SU-DHL-6 (cell line): ENCODE measurements around the gene TCF12.

Source experiments
- H2AFZ ChIP-seq: fragments of 200-600 bp; sonication (generic); 2 replicates; pipeline ENCODE4 v1.6.1; 2014; ENCODE audit warnings: low read depth, mild to moderate bottlenecking, moderate library complexity, mixed read lengths, antibody characterized with exemption, low read length; ENCODE audit not compliant: severe bottlenecking
- H3F3A ChIP-seq: fragments of 200-600 bp; shearing (Covaris generic); 2 replicates; pipeline ENCODE4 v1.6.0; 2016; ENCODE audit warnings: antibody characterized with exemption, mild to moderate bottlenecking; ENCODE audit not compliant: insufficient read depth
- H3K27ac ChIP-seq: fragments of 200-600 bp; sonication (generic); 2 replicates; pipeline ENCODE4 v1.5.1; 2016; ENCODE audit warnings: low read depth, mild to moderate bottlenecking, low read length, moderate library complexity, mixed read lengths
- H3K27me3 ChIP-seq: fragments of 200-600 bp; sonication (generic), shearing (Covaris generic); 2 replicates; pipeline ENCODE4 v1.6.0; 2014; ENCODE audit warnings: mild to moderate bottlenecking, low read length
- H3K36me3 ChIP-seq: fragments of 200-600 bp; sonication (generic); 2 replicates; pipeline ENCODE4 v1.6.1; 2014; ENCODE audit warnings: mild to moderate bottlenecking, low read length, mixed read lengths
- H3K4me2 ChIP-seq: fragments of 300-600, 200-600 bp; shearing (Covaris generic), sonication (generic); 2 replicates; pipeline ENCODE4 v1.6.0; 2014; ENCODE audit warnings: low read length, low read depth, mild to moderate bottlenecking; ENCODE audit not compliant: poor library complexity, severe bottlenecking
- H3K4me3 ChIP-seq: fragments of 200-600 bp; sonication (generic); 2 replicates; pipeline ENCODE4 v1.5.1; 2014; ENCODE audit warnings: antibody characterized with exemption, low read length, mild to moderate bottlenecking, mixed read lengths; ENCODE audit not compliant: insufficient read depth, poor library complexity, severe bottlenecking
- H3K79me2 ChIP-seq: fragments of 200-600 bp; sonication (generic); 2 replicates; pipeline ENCODE4 v1.6.1; 2014; ENCODE audit warnings: mild to moderate bottlenecking, low read length, moderate library complexity; ENCODE audit not compliant: insufficient read depth
- H3K9ac ChIP-seq: fragments of 200-600 bp; sonication (generic); 2 replicates; pipeline ENCODE4 v1.7.0; 2014; ENCODE audit warnings: mild to moderate bottlenecking, low read length
- H3K9me2 ChIP-seq: fragments of 200-600 bp; sonication (generic); replicated peaks from 2 replicates; pipeline ENCODE4 v1.6.1; 2014; ENCODE audit warnings: low read length; ENCODE audit not compliant: insufficient read depth
- H3K9me3 ChIP-seq: fragments of 200-600 bp; sonication (generic); 2 replicates; pipeline ENCODE4 v1.6.1; 2014; ENCODE audit warnings: low read length, mixed read lengths; ENCODE audit not compliant: insufficient read depth
- H4K20me1 ChIP-seq: fragments of 200-600 bp; sonication (generic); 2 replicates; pipeline ENCODE4 v1.6.1; 2014; ENCODE audit warnings: low read depth, mild to moderate bottlenecking, antibody characterized with exemption, low read length, moderate library complexity, mixed read lengths
- EZH2phosphoT487 ChIP-seq: fragments of 200-600 bp; sonication (generic), shearing (Covaris generic); conservative IDR thresholded peaks from 2 replicates; pipeline ENCODE4 v1.6.1; 2018; ENCODE audit warnings: mild to moderate bottlenecking, antibody characterized with exemption, low read length, moderate library complexity, mixed read lengths
- TF ChIP-seq, protein P1 (sequence below): fragments of 200-600 bp; sonication (generic); IDR thresholded peaks from one replicate; pipeline ENCODE4 v1.5.1; 2017; ENCODE audit warnings: antibody characterized with exemption, mild to moderate bottlenecking, low read length, moderate library complexity; ENCODE audit not compliant: insufficient read depth, poor library complexity, severe bottlenecking

TCF12 gene

DNA sequence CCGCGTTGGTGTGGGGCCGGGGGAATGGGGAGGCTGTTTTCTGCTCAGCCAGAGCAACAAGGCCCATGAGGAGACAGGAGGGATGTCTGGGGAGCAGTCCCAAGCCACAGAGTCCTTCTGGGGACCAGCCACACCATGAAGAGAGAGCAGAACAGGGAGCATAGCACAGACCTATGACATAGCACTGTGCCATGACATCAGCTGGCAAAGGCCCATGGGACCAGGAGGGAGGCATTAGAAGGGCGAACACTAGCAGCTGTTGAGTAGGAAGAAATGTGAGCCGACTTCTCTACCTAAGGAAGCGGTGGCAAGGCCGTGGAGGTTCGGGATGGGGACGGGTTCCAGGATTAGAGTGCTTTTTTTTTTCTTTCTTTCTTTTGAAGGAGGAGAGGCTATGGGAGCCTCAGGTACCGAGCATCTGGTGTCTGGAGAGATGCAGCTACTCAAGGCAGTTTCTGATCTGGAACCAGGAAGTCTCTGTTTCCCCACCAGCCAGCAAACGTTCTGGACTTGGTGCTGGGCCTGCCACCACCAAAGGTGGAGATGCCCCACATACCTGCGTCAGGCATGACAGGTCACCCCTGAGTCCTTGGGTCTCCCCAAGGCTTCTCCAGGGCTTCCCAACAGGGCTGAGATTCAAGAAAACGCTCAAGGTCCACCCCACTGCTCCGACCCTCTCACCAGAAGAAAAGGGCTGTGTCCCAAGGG, 380.6 kb downstream of the TCF12 start:
- H3F3A ChIP-seq: 0 out of 2 replicates have a peak, but pooled peaks cover 3% of the 10 kb centered on the region
- peak overlapping the region; percentile 85 for H3K27ac ChIP-seq
- TF ChIP-seq, protein P1, sequence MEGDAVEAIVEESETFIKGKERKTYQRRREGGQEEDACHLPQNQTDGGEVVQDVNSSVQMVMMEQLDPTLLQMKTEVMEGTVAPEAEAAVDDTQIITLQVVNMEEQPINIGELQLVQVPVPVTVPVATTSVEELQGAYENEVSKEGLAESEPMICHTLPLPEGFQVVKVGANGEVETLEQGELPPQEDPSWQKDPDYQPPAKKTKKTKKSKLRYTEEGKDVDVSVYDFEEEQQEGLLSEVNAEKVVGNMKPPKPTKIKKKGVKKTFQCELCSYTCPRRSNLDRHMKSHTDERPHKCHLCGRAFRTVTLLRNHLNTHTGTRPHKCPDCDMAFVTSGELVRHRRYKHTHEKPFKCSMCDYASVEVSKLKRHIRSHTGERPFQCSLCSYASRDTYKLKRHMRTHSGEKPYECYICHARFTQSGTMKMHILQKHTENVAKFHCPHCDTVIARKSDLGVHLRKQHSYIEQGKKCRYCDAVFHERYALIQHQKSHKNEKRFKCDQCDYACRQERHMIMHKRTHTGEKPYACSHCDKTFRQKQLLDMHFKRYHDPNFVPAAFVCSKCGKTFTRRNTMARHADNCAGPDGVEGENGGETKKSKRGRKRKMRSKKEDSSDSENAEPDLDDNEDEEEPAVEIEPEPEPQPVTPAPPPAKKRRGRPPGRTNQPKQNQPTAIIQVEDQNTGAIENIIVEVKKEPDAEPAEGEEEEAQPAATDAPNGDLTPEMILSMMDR: no peak
- TF ChIP-seq EZH2phosphoT487: no peak
- H3K36me3 ChIP-seq: no peaks in the 10 kb centered on the region
- no peaks in the 10 kb centered on the region for H4K20me1 ChIP-seq
- no peaks in the 10 kb centered on the region for H3K9me2 ChIP-seq
- H3K4me3 ChIP-seq: no peak overlapping the region
- H2AFZ ChIP-seq: peak overlapping the region; percentile 87
- peak overlapping the region; percentile 88 for H3K4me2 ChIP-seq
- H3K9ac ChIP-seq: peak overlapping the region; percentile 73
- no peaks in the 10 kb centered on the region for H3K27me3 ChIP-seq
- peaks cover 33% of the 10 kb centered on the region for H3K79me2 ChIP-seq
- H3K9me3 ChIP-seq: no peaks in the 10 kb centered on the region

- H3F3A ChIP-seq: 0 out of 2 replicates have a peak, but pooled peaks cover 5% of the 10 kb centered on the region
- H3K4me2 ChIP-seq: peak overlapping the region; percentile 88
- no peaks in the 10 kb centered on the region for H3K9me3 ChIP-seq
- H3K4me3 ChIP-seq: peak overlapping the region; percentile 85
- H3K79me2 ChIP-seq: peaks cover 39% of the 10 kb centered on the region
- H3K9ac ChIP-seq: peak overlapping the region; percentile 73
- no peak overlapping the region for H2AFZ ChIP-seq
- no peaks in the 10 kb centered on the region for H3K9me2 ChIP-seq
- H3K36me3 ChIP-seq: no peaks in the 10 kb centered on the region
- peak overlapping the region; percentile 85 for H3K27ac ChIP-seq
- H4K20me1 ChIP-seq: no peaks in the 10 kb centered on the region
- TF ChIP-seq, protein P1: no peak
- TF ChIP-seq EZH2phosphoT487: no peak
- no peaks in the 10 kb centered on the region for H3K27me3 ChIP-seq
Measured at GRCh38 chr15:57301307-57301706, 382.9 kb downstream of the TCF12 start.

DNA sequence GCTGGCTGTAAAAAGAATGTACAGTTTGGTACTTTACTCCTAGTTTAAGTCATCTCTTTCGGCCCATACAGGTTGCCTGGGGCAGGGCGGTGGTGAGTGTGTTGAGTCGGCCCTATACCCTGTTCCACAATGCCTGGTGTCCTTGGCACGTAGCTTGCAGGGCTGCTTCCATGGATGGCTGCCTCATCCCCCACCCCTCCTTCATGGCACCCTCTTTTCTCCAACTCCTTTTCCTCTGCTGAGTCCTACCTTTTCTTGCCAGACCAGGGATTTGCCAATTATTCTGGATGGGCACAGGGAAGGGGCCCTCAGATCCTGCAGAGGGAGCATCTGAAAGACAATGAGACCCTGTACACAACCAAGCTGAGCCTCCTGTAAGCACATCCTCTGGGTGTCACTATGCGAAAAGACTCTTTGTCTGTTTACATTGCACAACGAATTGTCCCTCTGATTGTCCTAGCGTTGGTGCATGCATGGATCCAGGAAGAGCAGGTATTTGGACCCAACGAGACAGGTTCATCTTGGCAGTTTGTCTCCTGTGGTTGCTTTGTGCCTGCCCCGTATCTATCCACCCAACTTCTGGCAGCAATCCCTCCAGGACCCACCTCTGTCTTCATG, 384.3 kb downstream of the TCF12 start:
- Histone ChIP-seq H3K79me2 (peaks cover 48% of the 10 kb centered on the region), H4K20me1 (no peaks in the 10 kb centered on the region), H3F3A (0 out of 2 replicates have a peak, but pooled peaks cover 5% of the 10 kb centered on the region), H2AFZ (no peak overlapping the region), H3K9me3 (no peaks in the 10 kb centered on the region), H3K27ac (peak overlapping the region; percentile 85; the same call in 1 of the 2 replicates), H3K9ac (peak overlapping the region; percentile 73), H3K36me3 (no peaks in the 10 kb centered on the region), H3K27me3 (no peaks in the 10 kb centered on the region), H3K9me2 (no peaks in the 10 kb centered on the region), H3K4me3 (peak overlapping the region; percentile 85), H3K4me2 (peak overlapping the region; percentile 88)
- TF ChIP-seq EZH2phosphoT487: no peak
- TF ChIP-seq, protein P1: no peak
